ENCODE measurements around the gene SLC6A8. TPM values are rescaled to one million over a fixed set of nuclear protein-coding genes. Genes with fewer than 3 reads are reported as not detected.

Gene SLC6A8
- total RNA-seq, 2 donors from 2014 or later: 25.4 to 95.4 TPM

GRCh38 chrX:153731117-153731844 is 43.6 kb downstream of the SLC6A8 start:
- DNase-seq (ENCODE audit: low spot score): no peak
- Histone ChIP-seq H3K36me3 (no peaks in the 10 kb centered on the region), H3K27ac (no peak overlapping the region), H3K9me3 (no peaks in the 10 kb centered on the region), H3K27me3 (replicated peaks; ENCODE audit: insufficient read depth) (no peaks in the 10 kb centered on the region), H3K4me1 (replicated peaks) (no peaks in the 10 kb centered on the region), H3K4me3 (no peak overlapping the region)
- intact Hi-C loops (cut with DNase I): no loop called here
- TF ChIP-seq POLR2A (IDR thresholded peaks at IDR 0.05) (no peak), POLR2AphosphoS5 (IDR thresholded peaks at IDR 0.05) (no peak), CTCF (IDR thresholded peaks at IDR 0.05) (no peak)
- WGBS: 92% methylated on average over 6 of the region's 6 CpGs

GRCh38 chrX:153731845-153732215 is 44.1 kb downstream of the SLC6A8 start:
- Histone ChIP-seq H3K4me3 (no peak overlapping the region), H3K36me3 (no peaks in the 10 kb centered on the region), H3K27me3 (replicated peaks; ENCODE audit: insufficient read depth) (no peaks in the 10 kb centered on the region), H3K27ac (no peak overlapping the region), H3K9me3 (no peaks in the 10 kb centered on the region), H3K4me1 (replicated peaks) (no peaks in the 10 kb centered on the region)
- 93% methylated on average over 3 of the region's 3 CpGs for WGBS
- TF ChIP-seq CTCF (IDR thresholded peaks at IDR 0.05) (no peak), POLR2A (IDR thresholded peaks at IDR 0.05) (no peak), POLR2AphosphoS5 (IDR thresholded peaks at IDR 0.05) (no peak)
- intact Hi-C loops (cut with DNase I): no loop called here
- no peak for DNase-seq (ENCODE audit: low spot score)

DNA sequence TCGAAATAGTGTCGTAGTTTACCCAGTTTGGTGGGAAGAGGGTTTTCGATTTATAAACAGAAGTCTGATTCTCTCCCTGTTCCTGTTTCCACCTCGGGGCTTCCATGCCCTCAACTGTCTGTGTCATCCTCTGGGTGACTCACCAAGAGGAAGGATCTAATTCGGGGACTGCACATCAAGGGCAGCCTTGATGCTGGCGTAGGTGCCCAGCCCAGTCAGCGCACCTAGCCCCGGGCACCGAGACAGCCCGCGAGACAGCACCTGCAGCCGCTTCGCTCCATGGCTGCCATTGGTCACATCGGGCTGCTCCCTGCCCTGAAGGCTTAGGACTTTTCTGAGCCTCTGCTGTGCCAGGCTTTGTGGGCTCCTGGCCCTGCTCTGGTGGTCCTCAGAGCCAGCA is 44.7 kb downstream of the SLC6A8 start:
- no peaks in the 10 kb centered on the region for H3K27me3 ChIP-seq (replicated peaks; ENCODE audit: insufficient read depth)
- no peaks in the 10 kb centered on the region for H3K9me3 ChIP-seq
- intact Hi-C loops (cut with DNase I): no loop called here
- no peak overlapping the region for H3K27ac ChIP-seq
- TF ChIP-seq POLR2A (IDR thresholded peaks at IDR 0.05) (no peak), CTCF (IDR thresholded peaks at IDR 0.05) (no peak)
- no peaks in the 10 kb centered on the region for H3K4me1 ChIP-seq (replicated peaks)
- DNase-seq (ENCODE audit: low spot score): no peak
- 91% methylated on average over 10 of the region's 14 CpGs for WGBS
- no peaks in the 10 kb centered on the region for H3K36me3 ChIP-seq
- no peak overlapping the region for H3K4me3 ChIP-seq

DNA sequence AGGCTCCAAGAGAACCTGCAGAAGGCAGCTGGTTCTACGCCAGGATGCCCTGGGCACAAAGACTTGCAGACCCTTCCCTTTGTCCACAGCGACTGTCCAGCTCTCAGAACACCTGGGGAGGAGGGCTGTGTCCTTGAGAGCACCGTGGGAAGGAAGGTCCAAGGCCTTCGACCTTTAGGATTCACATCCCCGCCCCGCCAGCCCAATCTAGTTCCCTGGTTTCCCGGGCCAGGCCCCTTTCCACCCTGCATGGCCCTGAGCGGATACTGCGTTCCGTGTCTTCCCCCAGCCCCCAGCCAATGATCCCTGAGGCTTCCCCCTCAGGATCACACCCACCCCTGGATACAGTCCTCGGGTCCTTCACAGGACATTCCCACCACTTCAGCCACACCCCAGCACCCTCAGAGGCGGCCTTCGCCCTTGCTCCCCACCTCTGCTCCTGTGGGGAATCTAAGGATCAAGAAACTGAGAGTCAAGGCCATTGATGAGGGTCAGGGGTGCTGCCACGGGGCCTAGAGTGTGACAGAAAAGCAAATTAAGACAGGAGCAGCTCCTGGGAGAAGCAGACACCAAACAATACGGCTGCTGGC is 46.0 kb downstream of the SLC6A8 start:
- no peak for TF ChIP-seq POLR2AphosphoS5 (IDR thresholded peaks at IDR 0.05)
- no peak for TF ChIP-seq POLR2A (IDR thresholded peaks at IDR 0.05)
- no peak for TF ChIP-seq CTCF (IDR thresholded peaks at IDR 0.05)
- no peaks in the 10 kb centered on the region for H3K36me3 ChIP-seq
- no peak overlapping the region for H3K27ac ChIP-seq
- H3K27me3 ChIP-seq (replicated peaks; ENCODE audit: insufficient read depth): no peaks in the 10 kb centered on the region
- WGBS: 91% methylated on average over 14 of the region's 15 CpGs
- no peaks in the 10 kb centered on the region for H3K4me1 ChIP-seq (replicated peaks)
- intact Hi-C loops (cut with DNase I): no loop called here
- H3K9me3 ChIP-seq: no peaks in the 10 kb centered on the region
- DNase-seq (ENCODE audit: low spot score): no peak
- H3K4me3 ChIP-seq: no peak overlapping the region

- DNase-seq (ENCODE audit: low spot score): no peak
- 92% methylated on average over 2 of the region's 2 CpGs for whole genome bisulfite sequencing
- Histone ChIP-seq H3K4me1 (replicated peaks) (no peaks in the 10 kb centered on the region), H3K4me3 (no peak overlapping the region), H3K27me3 (replicated peaks; ENCODE audit: insufficient read depth) (no peaks in the 10 kb centered on the region), H3K27ac (no peak overlapping the region), H3K36me3 (no peaks in the 10 kb centered on the region), H3K9me3 (no peaks in the 10 kb centered on the region)
- intact Hi-C loops (cut with DNase I): no loop called here
- TF ChIP-seq CTCF (IDR thresholded peaks at IDR 0.05) (no peak), POLR2A (IDR thresholded peaks at IDR 0.05) (no peak), POLR2AphosphoS5 (IDR thresholded peaks at IDR 0.05) (no peak)
These were observed 47.1 kb downstream of the SLC6A8 start for GRCh38 chrX:153734871-153735270.

All from prostate gland (tissue), 2 donors.